GM19025 (cell line): ENCODE data around the gene BRD4.

ENCODE experiments used
- ATAC-seq: cut with Tn5 transposase; IDR thresholded peaks from one replicate; pipeline ENCODE4 v1.9.1; 2021; ENCODE audit warnings: mild to moderate bottlenecking, low read depth, moderate library complexity; ENCODE audit not compliant: unreplicated experiment

BRD4 gene

GRCh38 chr19:15199661-15200552 is 132.4 kb downstream of the BRD4 start:
- ATAC-seq = no peak

DNA sequence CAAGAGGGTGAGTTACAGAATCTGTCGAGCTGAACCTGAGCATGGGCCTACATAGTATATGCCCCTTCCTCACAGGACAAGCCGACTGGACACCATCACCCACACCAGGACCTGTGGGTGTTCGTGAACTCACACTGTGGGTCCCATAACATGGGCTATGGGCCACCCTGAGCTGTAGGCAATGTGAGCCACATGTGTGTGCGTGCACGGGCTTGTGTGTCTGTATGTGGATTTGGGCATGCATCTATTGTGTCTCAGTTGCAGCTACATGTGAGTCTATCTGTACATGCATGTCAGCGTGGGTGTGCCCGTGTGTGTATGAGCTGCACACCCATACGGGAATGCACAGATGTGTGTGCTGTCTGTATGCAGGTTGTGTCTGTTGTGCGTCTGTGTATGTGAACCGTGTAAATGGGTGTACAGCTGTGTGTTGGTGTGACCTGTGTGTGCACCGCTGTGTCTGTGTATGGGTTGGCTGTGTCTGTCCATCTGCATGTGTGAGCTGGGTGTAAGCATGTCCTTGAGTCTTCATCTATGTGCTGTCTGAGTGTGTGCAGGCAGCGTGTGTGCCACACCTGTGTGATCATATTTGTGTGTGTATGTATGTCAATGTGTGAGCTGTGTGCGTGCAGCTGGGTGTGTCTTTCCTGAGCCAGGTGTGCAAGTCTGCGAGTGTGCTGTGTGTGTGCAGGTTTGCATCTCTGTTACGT is 133.2 kb downstream of the BRD4 start:
- ATAC-seq = no peak

GRCh38 chr19:15197942-15198341 is 134.4 kb downstream of the BRD4 start:
- no peak for ATAC-seq

GRCh38 chr19:15197275-15197941 is 134.9 kb downstream of the BRD4 start:
- no peak for ATAC-seq

GRCh38 chr19:15196360-15197005 is 135.9 kb downstream of the BRD4 start:
- ATAC-seq = no peak

GRCh38 chr19:15195371-15196334 is 136.7 kb downstream of the BRD4 start:
- ATAC-seq = no peak

GRCh38 chr19:15194938-15195337 is 137.4 kb downstream of the BRD4 start:
- no peak for ATAC-seq

GRCh38 chr19:15191982-15192381 is 140.4 kb downstream of the BRD4 start:
- no peak for ATAC-seq

DNA sequence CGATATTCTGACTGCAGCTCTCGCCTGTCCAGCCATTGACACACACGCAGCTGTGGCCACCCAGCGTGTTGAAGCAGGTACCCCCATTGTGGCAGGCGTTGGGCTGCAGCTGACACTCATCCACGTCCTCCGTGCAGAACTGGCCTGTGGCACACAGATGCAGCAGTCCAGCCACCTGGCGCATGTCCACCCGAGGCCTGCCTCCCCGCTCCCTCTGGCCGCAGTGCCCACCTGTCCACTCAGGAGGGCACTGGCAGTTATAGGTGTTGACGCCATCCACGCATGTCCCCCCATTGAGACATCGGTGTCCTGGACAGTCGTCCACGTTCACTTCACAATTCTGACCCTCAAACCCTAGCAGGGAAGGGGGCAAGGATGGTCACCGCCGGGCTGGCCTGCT is 140.8 kb downstream of the BRD4 start:
- ATAC-seq = no peak

- ATAC-seq = no peak
These were observed 143.5 kb downstream of the BRD4 start for GRCh38 chr19:15188851-15189250.

- ATAC-seq = no peak
These were observed 145.0 kb downstream of the BRD4 start for GRCh38 chr19:15187026-15188007.
